DOHH2 (cell line): ENCODE results near the gene CATSPER1.

Experiments used
- H3F3A ChIP-seq: fragments of 200-600 bp; sonication (generic), shearing (Covaris generic); 2 replicates; pipeline ENCODE4 v1.6.0; 2016; ENCODE audit warnings: antibody characterized with exemption, mild to moderate bottlenecking; ENCODE audit not compliant: control insufficient read depth, insufficient read depth
- H3K27ac ChIP-seq: fragments of 200-600 bp; sonication (generic); 2 replicates; pipeline ENCODE4 v1.5.1; 2014; ENCODE audit warnings: low read depth, mild to moderate bottlenecking, low read length, moderate library complexity
- H3K27me3 ChIP-seq: fragments of 200-600 bp; sonication (generic); 2 replicates; pipeline ENCODE4 v1.6.1; 2014; ENCODE audit warnings: mild to moderate bottlenecking, low read length, mixed read lengths; ENCODE audit not compliant: control insufficient read depth
- H3K36me3 ChIP-seq: fragments of 200-600 bp; sonication (generic); 2 replicates; pipeline ENCODE4 v1.6.1; 2014; ENCODE audit warnings: mild to moderate bottlenecking, low read length, moderate library complexity, mixed read lengths; ENCODE audit not compliant: control insufficient read depth
- H3K4me1 ChIP-seq: fragments of 200-600 bp; sonication (generic); 2 replicates; pipeline ENCODE4 v1.6.1; 2014; ENCODE audit warnings: mild to moderate bottlenecking, low read length, mixed read lengths; ENCODE audit not compliant: control insufficient read depth
- H3K4me2 ChIP-seq: fragments of 200-600 bp; sonication (generic); 2 replicates; pipeline ENCODE4 v1.6.0; 2014; ENCODE audit warnings: mild to moderate bottlenecking, low read length, moderate library complexity
- H3K4me3 ChIP-seq: fragments of 200-600 bp; sonication (generic); 2 replicates; pipeline ENCODE4 v1.5.1; 2014; ENCODE audit warnings: mild to moderate bottlenecking, low read length, mixed read lengths
- H3K79me2 ChIP-seq: fragments of 200-600 bp; sonication (generic); 2 replicates; pipeline ENCODE4 v1.6.1; 2014; ENCODE audit warnings: mild to moderate bottlenecking, low read length, mixed read lengths; ENCODE audit not compliant: control insufficient read depth
- H3K9me2 ChIP-seq: fragments of 200-600 bp; sonication (generic); replicated peaks from 2 replicates; pipeline ENCODE4 v1.6.1; 2014; ENCODE audit warnings: mild to moderate bottlenecking, low read length, mixed read lengths; ENCODE audit not compliant: control insufficient read depth
- H3K9me3 ChIP-seq: fragments of 200-600 bp; sonication (generic); 2 replicates; pipeline ENCODE4 v1.6.1; 2014; ENCODE audit warnings: antibody characterized with exemption, low read length, mixed read lengths; ENCODE audit not compliant: control insufficient read depth, insufficient read depth
- H4K20me1 ChIP-seq: fragments of 200-600 bp; sonication (generic); 2 replicates; pipeline ENCODE4 v1.6.0; 2014; ENCODE audit warnings: low read depth, mild to moderate bottlenecking, antibody characterized with exemption, low read length, moderate library complexity; ENCODE audit not compliant: control insufficient read depth, insufficient read depth
- EZH2phosphoT487 ChIP-seq: fragments of 200-600 bp; sonication (generic); IDR thresholded peaks from 2 replicates; pipeline ENCODE4 v1.6.1; 2017; ENCODE audit warnings: borderline replicate concordance, mild to moderate bottlenecking, antibody characterized with exemption, low read length, moderate library complexity, mixed read lengths
- TF ChIP-seq, protein P1 (sequence below): fragments of 200-600 bp; sonication (generic); IDR thresholded peaks from one replicate; pipeline ENCODE4 v1.5.1; 2014; ENCODE audit warnings: antibody characterized with exemption, mild to moderate bottlenecking, low read depth, low read length; ENCODE audit not compliant: poor library complexity, severe bottlenecking

Gene CATSPER1

DNA sequence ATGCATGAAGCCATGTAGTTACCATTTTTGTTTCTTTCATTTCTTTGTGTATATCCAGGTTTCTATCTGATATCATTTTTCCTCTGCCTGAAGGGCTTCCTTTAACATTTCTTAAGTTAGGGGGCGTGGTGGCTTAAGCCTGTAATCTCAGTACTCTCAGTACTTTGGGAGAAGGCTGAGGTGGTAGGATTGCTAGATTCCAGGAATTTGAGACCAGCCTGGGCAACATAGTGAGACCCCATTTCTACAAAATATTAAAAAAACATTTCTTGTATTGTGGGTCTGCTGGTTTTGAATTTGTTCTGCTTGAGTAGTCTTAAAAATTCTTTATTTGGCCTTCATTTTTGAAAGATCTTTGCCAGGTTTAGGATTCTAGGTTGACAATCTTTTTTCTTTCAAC is 38.3 kb upstream of the CATSPER1 start:
- peaks cover 27% of the 10 kb centered on the region for H3K79me2 ChIP-seq
- H3K9me3 ChIP-seq = no peaks in the 10 kb centered on the region
- no peak overlapping the region for H3K4me3 ChIP-seq
- peaks cover 96% of the 10 kb centered on the region for H3K36me3 ChIP-seq
- no peaks in the 10 kb centered on the region for H3K27me3 ChIP-seq
- peaks cover 41% of the 10 kb centered on the region for H3F3A ChIP-seq
- H3K4me2 ChIP-seq = no peak overlapping the region
- H4K20me1 ChIP-seq = no peaks in the 10 kb centered on the region
- H3K27ac ChIP-seq = no peak overlapping the region
- H3K4me1 ChIP-seq = peaks cover 31% of the 10 kb centered on the region
- H3K9me2 ChIP-seq = no peaks in the 10 kb centered on the region
- TF ChIP-seq EZH2phosphoT487 = no peak
- TF ChIP-seq, protein P1, sequence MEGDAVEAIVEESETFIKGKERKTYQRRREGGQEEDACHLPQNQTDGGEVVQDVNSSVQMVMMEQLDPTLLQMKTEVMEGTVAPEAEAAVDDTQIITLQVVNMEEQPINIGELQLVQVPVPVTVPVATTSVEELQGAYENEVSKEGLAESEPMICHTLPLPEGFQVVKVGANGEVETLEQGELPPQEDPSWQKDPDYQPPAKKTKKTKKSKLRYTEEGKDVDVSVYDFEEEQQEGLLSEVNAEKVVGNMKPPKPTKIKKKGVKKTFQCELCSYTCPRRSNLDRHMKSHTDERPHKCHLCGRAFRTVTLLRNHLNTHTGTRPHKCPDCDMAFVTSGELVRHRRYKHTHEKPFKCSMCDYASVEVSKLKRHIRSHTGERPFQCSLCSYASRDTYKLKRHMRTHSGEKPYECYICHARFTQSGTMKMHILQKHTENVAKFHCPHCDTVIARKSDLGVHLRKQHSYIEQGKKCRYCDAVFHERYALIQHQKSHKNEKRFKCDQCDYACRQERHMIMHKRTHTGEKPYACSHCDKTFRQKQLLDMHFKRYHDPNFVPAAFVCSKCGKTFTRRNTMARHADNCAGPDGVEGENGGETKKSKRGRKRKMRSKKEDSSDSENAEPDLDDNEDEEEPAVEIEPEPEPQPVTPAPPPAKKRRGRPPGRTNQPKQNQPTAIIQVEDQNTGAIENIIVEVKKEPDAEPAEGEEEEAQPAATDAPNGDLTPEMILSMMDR = no peak

DNA sequence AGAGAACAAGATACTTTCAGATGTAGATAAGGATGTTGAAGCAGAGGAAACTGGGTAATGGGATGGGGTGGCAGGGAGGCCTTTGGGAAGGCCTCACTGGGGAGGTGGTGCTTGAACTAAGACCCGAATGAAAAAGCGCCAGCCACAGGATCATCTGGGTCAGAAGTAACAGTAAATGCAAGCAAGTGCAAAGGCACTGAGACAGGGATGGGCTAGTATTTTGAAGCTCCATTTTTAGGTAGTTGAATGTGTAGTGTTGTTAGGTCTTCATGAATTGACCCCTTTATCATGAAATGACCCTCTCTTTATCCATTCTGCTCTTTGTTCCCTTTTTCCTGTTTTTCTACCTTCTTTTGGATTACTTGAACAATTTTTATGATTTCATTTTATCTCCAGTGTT is 37.6 kb upstream of the CATSPER1 start:
- H3K9me3 ChIP-seq = no peaks in the 10 kb centered on the region
- peaks cover 27% of the 10 kb centered on the region for H3K79me2 ChIP-seq
- no peak overlapping the region for H3K4me2 ChIP-seq

DNA sequence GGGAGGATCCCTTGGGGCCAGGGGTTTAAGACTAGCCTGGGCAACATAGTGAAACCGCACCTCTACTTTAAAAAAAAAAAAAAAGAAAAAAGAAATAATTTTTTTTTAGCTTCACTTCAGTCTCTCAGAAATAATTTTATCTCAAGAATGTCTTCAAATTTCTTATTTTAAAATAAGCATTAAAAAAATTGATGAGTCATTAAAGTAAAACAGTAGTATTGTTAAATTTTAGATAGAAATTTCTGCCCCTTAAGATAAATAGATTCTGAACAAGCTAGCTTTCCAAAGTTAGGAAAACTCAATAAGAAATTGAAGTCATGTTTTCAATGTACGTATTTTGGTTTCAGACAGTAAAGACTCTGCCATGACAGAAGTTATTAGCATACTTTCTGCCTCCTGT is 36.1 kb upstream of the CATSPER1 start:
- H3F3A ChIP-seq = peaks cover 26% of the 10 kb centered on the region
- no peak overlapping the region for H3K27ac ChIP-seq

More for the DNA sequence above, 37.6 kb upstream of the CATSPER1 start:
- H3K27me3 ChIP-seq = no peaks in the 10 kb centered on the region
- H3F3A ChIP-seq = peaks cover 37% of the 10 kb centered on the region
- peaks cover 96% of the 10 kb centered on the region for H3K36me3 ChIP-seq
- peaks cover 24% of the 10 kb centered on the region for H3K4me1 ChIP-seq
- TF ChIP-seq, protein P1 = no peak
- no peak for TF ChIP-seq EZH2phosphoT487
- H3K4me3 ChIP-seq = no peak overlapping the region
- H4K20me1 ChIP-seq = no peaks in the 10 kb centered on the region
- no peak overlapping the region for H3K27ac ChIP-seq
- no peaks in the 10 kb centered on the region for H3K9me2 ChIP-seq

More for the DNA sequence above, 36.1 kb upstream of the CATSPER1 start:
- peaks cover 24% of the 10 kb centered on the region for H3K79me2 ChIP-seq
- no peak for TF ChIP-seq EZH2phosphoT487
- TF ChIP-seq, protein P1 = no peak
- H3K9me2 ChIP-seq = no peaks in the 10 kb centered on the region
- peaks cover 94% of the 10 kb centered on the region for H3K36me3 ChIP-seq
- peaks cover 12% of the 10 kb centered on the region for H3K4me1 ChIP-seq
- H4K20me1 ChIP-seq = no peaks in the 10 kb centered on the region
- H3K4me2 ChIP-seq = no peak overlapping the region
- H3K9me3 ChIP-seq = no peaks in the 10 kb centered on the region
- no peak overlapping the region for H3K4me3 ChIP-seq
- no peaks in the 10 kb centered on the region for H3K27me3 ChIP-seq
